Measurements from ENCODE around the gene KISS1R.
A peak's percentile ranks its signal among the peaks of the same experiment; 100 is the strongest.

Gene KISS1R

GRCh38 chr19:926589-927350 is 9.6 kb downstream of the KISS1R start:
- no peak overlapping the region for H3K9ac ChIP-seq
- H3K4me1 ChIP-seq, result peaks cover 12% of the 10 kb centered on the region
- H2AFZ ChIP-seq, result peak overlapping the region; percentile 52
- no peaks in the 10 kb centered on the region for H3K79me2 ChIP-seq
- TF ChIP-seq CTCF (IDR thresholded peaks at IDR 0.05), result no peak
- no peaks in the 10 kb centered on the region for H3K9me3 ChIP-seq (ENCODE audit: control insufficient read depth, low read length)
- H3K4me3 ChIP-seq (ENCODE audit: low read depth, low read length), result peak overlapping the region; percentile 89
- H3K4me2 ChIP-seq (ENCODE audit: low read length), result peak overlapping the region; percentile 87
- H3K27ac ChIP-seq, result peak overlapping the region; percentile 75
- no peaks in the 10 kb centered on the region for H3K27me3 ChIP-seq (ENCODE audit: control insufficient read depth, insufficient read depth, low read length)
- H3K36me3 ChIP-seq (ENCODE audit: control insufficient read depth, insufficient read depth, low read length), result no peaks in the 10 kb centered on the region

DNA sequence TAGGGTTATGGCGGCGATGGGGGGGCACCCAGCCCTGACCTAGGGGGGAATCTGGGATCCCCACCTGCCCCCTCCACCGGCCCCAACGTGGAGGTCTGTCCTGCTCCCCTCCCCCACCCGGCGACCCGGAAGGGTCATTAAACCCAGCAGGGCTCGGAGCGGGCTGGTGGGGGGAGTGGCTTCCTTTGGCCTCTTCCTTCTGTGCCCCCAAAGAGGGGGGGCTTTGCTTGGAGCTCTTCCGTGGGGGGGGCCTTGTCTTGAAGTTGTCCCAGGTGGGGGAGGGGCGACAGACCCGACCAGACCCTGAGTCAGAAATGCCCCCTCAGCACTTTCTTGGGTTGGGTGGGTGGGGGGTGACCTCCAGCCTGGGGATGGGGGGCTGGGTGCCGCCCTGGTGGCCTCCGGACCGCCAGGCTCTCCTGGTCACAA is 10.2 kb downstream of the KISS1R start:
- Histone ChIP-seq H3K27ac (peak overlapping the region; percentile 75), H3K36me3 (ENCODE audit: control insufficient read depth, insufficient read depth, low read length) (no peaks in the 10 kb centered on the region), H2AFZ (no peak overlapping the region), H3K4me3 (ENCODE audit: low read depth, low read length) (peak overlapping the region; percentile 89), H3K79me2 (no peaks in the 10 kb centered on the region), H3K4me1 (peaks cover 18% of the 10 kb centered on the region), H3K4me2 (ENCODE audit: low read length) (peak overlapping the region; percentile 87), H3K9me3 (ENCODE audit: control insufficient read depth, low read length) (no peaks in the 10 kb centered on the region), H3K27me3 (ENCODE audit: control insufficient read depth, insufficient read depth, low read length) (no peaks in the 10 kb centered on the region), H3K9ac (no peak overlapping the region)
- TF ChIP-seq CTCF (IDR thresholded peaks at IDR 0.05), result no peak

DNA sequence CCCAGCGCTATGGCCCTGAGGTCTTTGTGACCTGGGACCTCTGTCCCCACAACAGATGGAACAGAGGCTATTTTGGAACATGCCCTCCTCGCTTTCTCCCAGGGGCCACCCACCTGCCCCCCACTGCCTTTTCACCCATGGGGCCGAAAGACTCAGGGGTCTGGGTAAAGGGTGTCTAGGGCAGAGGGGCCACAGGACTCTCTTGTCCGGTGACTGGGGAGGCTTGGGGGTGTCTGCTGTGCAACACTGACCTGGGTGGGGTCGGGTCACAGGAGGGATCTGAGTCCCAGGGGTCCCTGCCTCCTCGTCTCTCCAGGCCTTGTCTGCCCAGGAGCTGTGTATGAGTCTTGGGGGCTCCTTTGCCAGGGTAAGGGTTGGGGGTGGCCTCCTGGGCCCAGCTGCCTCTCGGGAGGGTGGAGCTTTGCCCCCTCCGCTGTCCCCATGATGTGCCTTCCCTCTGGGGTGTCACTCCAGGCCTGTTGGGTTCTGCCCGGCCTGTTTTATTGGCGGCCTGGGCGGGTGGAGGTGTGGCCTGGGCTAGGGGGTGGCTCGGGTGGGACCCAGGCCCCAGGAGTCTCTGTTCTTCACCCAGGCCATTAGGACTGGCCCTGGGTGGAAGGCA is 10.8 kb downstream of the KISS1R start:
- no peak for TF ChIP-seq CTCF (IDR thresholded peaks at IDR 0.05)
- Histone ChIP-seq H3K4me1 (peaks cover 23% of the 10 kb centered on the region), H3K27ac (no peak overlapping the region)

GRCh38 chr19:928471-929202 is 11.5 kb downstream of the KISS1R start:
- no peak for TF ChIP-seq CTCF (IDR thresholded peaks at IDR 0.05)
- Histone ChIP-seq H3K79me2 (no peaks in the 10 kb centered on the region), H3K27me3 (ENCODE audit: control insufficient read depth, insufficient read depth, low read length) (no peaks in the 10 kb centered on the region), H3K9me3 (ENCODE audit: control insufficient read depth, low read length) (no peaks in the 10 kb centered on the region), H3K36me3 (ENCODE audit: control insufficient read depth, insufficient read depth, low read length) (no peaks in the 10 kb centered on the region), H3K4me1 (peaks cover 29% of the 10 kb centered on the region), H3K4me2 (ENCODE audit: low read length) (no peak overlapping the region), H3K9ac (no peak overlapping the region), H3K27ac (no peak overlapping the region), H3K4me3 (ENCODE audit: low read depth, low read length) (no peak overlapping the region), H2AFZ (no peak overlapping the region)

More for the DNA sequence above, 10.8 kb downstream of the KISS1R start:
- Histone ChIP-seq H3K4me2 (ENCODE audit: low read length) (peak overlapping the region; percentile 22), H3K9ac (no peak overlapping the region), H2AFZ (no peak overlapping the region), H3K36me3 (ENCODE audit: control insufficient read depth, insufficient read depth, low read length) (no peaks in the 10 kb centered on the region), H3K4me3 (ENCODE audit: low read depth, low read length) (no peak overlapping the region), H3K27me3 (ENCODE audit: control insufficient read depth, insufficient read depth, low read length) (no peaks in the 10 kb centered on the region), H3K79me2 (no peaks in the 10 kb centered on the region), H3K9me3 (ENCODE audit: control insufficient read depth, low read length) (no peaks in the 10 kb centered on the region)

Measured in parathyroid adenoma (tissue), 2 donors.